HL-60 (cell line): ENCODE data around the gene THAP6.

Experiments
- GABPA ChIP-seq: IDR thresholded peaks from 2 replicates; pipeline ENCODE4 v1.6.1; 2012; ENCODE audit warnings: low read depth
- POLR2AphosphoS5 ChIP-seq: IDR thresholded peaks from 2 replicates; pipeline ENCODE4 v1.6.1; 2012; ENCODE audit warnings: low read depth
- SPI1 ChIP-seq: IDR thresholded peaks from 2 replicates; pipeline ENCODE4 v1.6.1; 2012; ENCODE audit warnings: low read depth, mild to moderate bottlenecking, borderline replicate concordance
- TF ChIP-seq, protein P1 (sequence below): IDR thresholded peaks from one replicate; pipeline ENCODE4 v1.5.1; 2011; ENCODE audit warnings: low read length, control low read depth, inconsistent platforms; ENCODE audit not compliant: insufficient read depth
- TF ChIP-seq, protein P2 (sequence below): IDR thresholded peaks from 2 replicates; pipeline ENCODE4 v1.6.1; 2012; ENCODE audit warnings: low read depth; ENCODE audit not compliant: insufficient replicate concordance

DNA sequence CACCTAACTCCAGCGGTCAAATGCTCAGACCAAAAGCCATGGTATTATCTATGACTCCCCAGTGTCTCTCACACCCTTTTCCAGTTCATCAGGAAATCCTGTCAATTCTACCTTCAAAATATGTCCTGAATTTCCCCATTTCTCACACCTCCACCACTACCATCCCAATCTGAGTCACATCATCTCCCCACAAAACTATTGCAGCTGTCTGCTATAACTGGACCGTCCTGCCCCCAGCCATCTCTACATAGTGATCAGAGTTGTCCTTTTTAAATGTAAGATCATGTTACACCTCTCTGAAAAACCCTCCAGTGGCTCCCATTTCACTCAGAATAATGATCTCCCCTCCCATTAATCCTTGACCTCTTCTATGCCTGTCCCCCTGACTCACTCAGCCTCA lies 34.7 kb downstream of the THAP6 start:
- TF ChIP-seq GABPA (no peak), SPI1 (no peak), POLR2AphosphoS5 (no peak)
- TF ChIP-seq, protein P1, sequence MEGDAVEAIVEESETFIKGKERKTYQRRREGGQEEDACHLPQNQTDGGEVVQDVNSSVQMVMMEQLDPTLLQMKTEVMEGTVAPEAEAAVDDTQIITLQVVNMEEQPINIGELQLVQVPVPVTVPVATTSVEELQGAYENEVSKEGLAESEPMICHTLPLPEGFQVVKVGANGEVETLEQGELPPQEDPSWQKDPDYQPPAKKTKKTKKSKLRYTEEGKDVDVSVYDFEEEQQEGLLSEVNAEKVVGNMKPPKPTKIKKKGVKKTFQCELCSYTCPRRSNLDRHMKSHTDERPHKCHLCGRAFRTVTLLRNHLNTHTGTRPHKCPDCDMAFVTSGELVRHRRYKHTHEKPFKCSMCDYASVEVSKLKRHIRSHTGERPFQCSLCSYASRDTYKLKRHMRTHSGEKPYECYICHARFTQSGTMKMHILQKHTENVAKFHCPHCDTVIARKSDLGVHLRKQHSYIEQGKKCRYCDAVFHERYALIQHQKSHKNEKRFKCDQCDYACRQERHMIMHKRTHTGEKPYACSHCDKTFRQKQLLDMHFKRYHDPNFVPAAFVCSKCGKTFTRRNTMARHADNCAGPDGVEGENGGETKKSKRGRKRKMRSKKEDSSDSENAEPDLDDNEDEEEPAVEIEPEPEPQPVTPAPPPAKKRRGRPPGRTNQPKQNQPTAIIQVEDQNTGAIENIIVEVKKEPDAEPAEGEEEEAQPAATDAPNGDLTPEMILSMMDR, result no peak
- TF ChIP-seq, protein P2, sequence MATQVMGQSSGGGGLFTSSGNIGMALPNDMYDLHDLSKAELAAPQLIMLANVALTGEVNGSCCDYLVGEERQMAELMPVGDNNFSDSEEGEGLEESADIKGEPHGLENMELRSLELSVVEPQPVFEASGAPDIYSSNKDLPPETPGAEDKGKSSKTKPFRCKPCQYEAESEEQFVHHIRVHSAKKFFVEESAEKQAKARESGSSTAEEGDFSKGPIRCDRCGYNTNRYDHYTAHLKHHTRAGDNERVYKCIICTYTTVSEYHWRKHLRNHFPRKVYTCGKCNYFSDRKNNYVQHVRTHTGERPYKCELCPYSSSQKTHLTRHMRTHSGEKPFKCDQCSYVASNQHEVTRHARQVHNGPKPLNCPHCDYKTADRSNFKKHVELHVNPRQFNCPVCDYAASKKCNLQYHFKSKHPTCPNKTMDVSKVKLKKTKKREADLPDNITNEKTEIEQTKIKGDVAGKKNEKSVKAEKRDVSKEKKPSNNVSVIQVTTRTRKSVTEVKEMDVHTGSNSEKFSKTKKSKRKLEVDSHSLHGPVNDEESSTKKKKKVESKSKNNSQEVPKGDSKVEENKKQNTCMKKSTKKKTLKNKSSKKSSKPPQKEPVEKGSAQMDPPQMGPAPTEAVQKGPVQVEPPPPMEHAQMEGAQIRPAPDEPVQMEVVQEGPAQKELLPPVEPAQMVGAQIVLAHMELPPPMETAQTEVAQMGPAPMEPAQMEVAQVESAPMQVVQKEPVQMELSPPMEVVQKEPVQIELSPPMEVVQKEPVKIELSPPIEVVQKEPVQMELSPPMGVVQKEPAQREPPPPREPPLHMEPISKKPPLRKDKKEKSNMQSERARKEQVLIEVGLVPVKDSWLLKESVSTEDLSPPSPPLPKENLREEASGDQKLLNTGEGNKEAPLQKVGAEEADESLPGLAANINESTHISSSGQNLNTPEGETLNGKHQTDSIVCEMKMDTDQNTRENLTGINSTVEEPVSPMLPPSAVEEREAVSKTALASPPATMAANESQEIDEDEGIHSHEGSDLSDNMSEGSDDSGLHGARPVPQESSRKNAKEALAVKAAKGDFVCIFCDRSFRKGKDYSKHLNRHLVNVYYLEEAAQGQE, result no peak
